Mesenchymal stem cell (in vitro differentiated cells and primary cell): Measurements from ENCODE around the gene P2RY1.

Experiments
- DNase-seq: peaks from one replicate; pipeline ENCODE4 v3.0.0-alpha.2; 2013
- H2AFZ ChIP-seq: one replicate; pipeline ENCODE4 v1.6.1; 2013; ENCODE audit warnings: low read depth, mild to moderate bottlenecking, control low read depth, inconsistent platforms, low read length, moderate library complexity
- H2AK5ac ChIP-seq: 2 replicates; pipeline ENCODE4 v1.6.1; 2013; ENCODE audit warnings: low read length, moderate library complexity, mild to moderate bottlenecking, inconsistent platforms; ENCODE audit not compliant: severe bottlenecking
- H2BK120ac ChIP-seq: one replicate; pipeline ENCODE4 v1.6.1; 2013; ENCODE audit warnings: low read depth, mild to moderate bottlenecking, inconsistent platforms, low read length, moderate library complexity
- H2BK12ac ChIP-seq, 2 experiments: one replicate each; pipeline ENCODE4 v1.6.1; 2013; ENCODE audit warnings: inconsistent platforms in 2 of 2, low read length in 2 of 2, mild to moderate bottlenecking in 2 of 2, moderate library complexity in 2 of 2, control low read depth in 1 of 2
- H2BK15ac ChIP-seq: one replicate; pipeline ENCODE4 v1.6.1; 2013; ENCODE audit warnings: mild to moderate bottlenecking, low read depth, inconsistent platforms; ENCODE audit not compliant: poor library complexity, severe bottlenecking
- H2BK5ac ChIP-seq: 2 replicates; pipeline ENCODE4 v1.6.1; 2013; ENCODE audit warnings: low read depth, mild to moderate bottlenecking, low read length, control low read depth, inconsistent platforms; ENCODE audit not compliant: poor library complexity, severe bottlenecking
- H3K14ac ChIP-seq, 2 experiments: one replicate each; pipeline ENCODE4 v1.6.1; 2013; ENCODE audit warnings: inconsistent platforms in 2 of 2, low read length in 2 of 2, control low read depth in 1 of 2, mild to moderate bottlenecking in 1 of 2, moderate library complexity in 1 of 2
- H3K18ac ChIP-seq, 2 experiments: one replicate each; pipeline ENCODE4 v1.6.1; 2013; ENCODE audit warnings: inconsistent platforms in 2 of 2, low read length in 2 of 2, control low read depth in 1 of 2, low read depth in 1 of 2, mild to moderate bottlenecking in 1 of 2
- H3K23ac ChIP-seq, 2 experiments: one replicate each; pipeline ENCODE4 v1.6.1; 2013; ENCODE audit warnings: inconsistent platforms in 2 of 2, low read length in 2 of 2, mild to moderate bottlenecking in 2 of 2, moderate library complexity in 2 of 2, control low read depth in 1 of 2
- H3K27ac ChIP-seq: 2 replicates; pipeline ENCODE4 v1.5.1; 2013; ENCODE audit warnings: mild to moderate bottlenecking, moderate library complexity, low read length, control low read depth, inconsistent platforms; ENCODE audit not compliant: poor library complexity, severe bottlenecking
- H3K27me3 ChIP-seq, 2 experiments: 2 replicates each; pipeline versions ENCODE4 v1.6.1 to v1.7.0; 2013; ENCODE audit warnings: low read length in 2 of 2, mild to moderate bottlenecking in 2 of 2, moderate library complexity in 2 of 2, control low read depth in 1 of 2, inconsistent platforms in 1 of 2; ENCODE audit not compliant: control insufficient read depth in 1 of 2, insufficient read depth in 1 of 2
- H3K36me3 ChIP-seq, 2 experiments: 2 replicates each; pipeline versions ENCODE4 v1.6.1 to v1.7.0; 2013; ENCODE audit warnings: low read length in 2 of 2, control low read depth in 1 of 2, inconsistent platforms in 1 of 2, low read depth in 1 of 2, mild to moderate bottlenecking in 1 of 2; ENCODE audit not compliant: insufficient read depth in 2 of 2, control insufficient read depth in 1 of 2
- H3K4ac ChIP-seq, 2 experiments: one replicate each; pipeline ENCODE4 v1.6.1; 2013; ENCODE audit warnings: inconsistent platforms in 2 of 2, low read length in 2 of 2, mild to moderate bottlenecking in 2 of 2, moderate library complexity in 2 of 2, control low read depth in 1 of 2, low read depth in 1 of 2
- H3K4me1 ChIP-seq: 2 replicates; pipeline ENCODE4 v1.6.1; 2013; ENCODE audit warnings: low read depth, low read length, control low read depth; ENCODE audit not compliant: control insufficient read depth, insufficient read depth
- H3K4me2 ChIP-seq: 2 replicates; pipeline ENCODE4 v1.6.1; 2013; ENCODE audit warnings: low read length, mild to moderate bottlenecking, inconsistent platforms; ENCODE audit not compliant: poor library complexity, severe bottlenecking
- H3K4me3 ChIP-seq, 2 experiments: 2 replicates each; pipeline versions ENCODE4 v1.5.1 to v1.7.0; 2013; ENCODE audit warnings: low read length in 2 of 2, mild to moderate bottlenecking in 2 of 2, control low read depth in 1 of 2, low read depth in 1 of 2; ENCODE audit not compliant: insufficient read depth in 1 of 2
- H3K79me1 ChIP-seq: replicated peaks from 2 replicates; pipeline ENCODE4 v1.6.1; 2013; ENCODE audit warnings: mild to moderate bottlenecking, control low read depth, low read length, inconsistent platforms; ENCODE audit not compliant: poor library complexity, severe bottlenecking
- H3K9ac ChIP-seq: 2 replicates; pipeline ENCODE4 v1.7.0; 2013; ENCODE audit warnings: mild to moderate bottlenecking, low read length, moderate library complexity
- H3K9me3 ChIP-seq: 2 replicates; pipeline ENCODE4 v1.7.0; 2013; ENCODE audit warnings: mild to moderate bottlenecking, low read length; ENCODE audit not compliant: control insufficient read depth
- H4K8ac ChIP-seq: one replicate; pipeline ENCODE4 v1.6.1; 2013; ENCODE audit warnings: inconsistent platforms, mild to moderate bottlenecking, low read length, moderate library complexity
- H4K91ac ChIP-seq: one replicate; pipeline ENCODE4 v1.6.1; 2013; ENCODE audit warnings: mild to moderate bottlenecking, low read length, inconsistent platforms
- WGBS: methylation state at CpG from one replicate; pipeline ENCODE4 v1.1.7; 2013; ENCODE audit warnings: mixed read lengths; 5-methylcytosine and 5-hydroxymethylcytosine counted together

Gene P2RY1

GRCh38 chr3:152818027-152818426, 16.9 kb upstream of the P2RY1 start:
- Histone ChIP-seq H2AK5ac (no peak overlapping the region), H3K27me3 (no peaks in the 10 kb centered on the region), H2AFZ (no peak overlapping the region), H3K23ac (no peak overlapping the region), H3K4me1 (no peaks in the 10 kb centered on the region), H2BK5ac (no peak overlapping the region), H3K36me3 (no peaks in the 10 kb centered on the region), H2BK12ac (no peak overlapping the region), H3K4me3 (no peak overlapping the region), H3K18ac (no peak overlapping the region), H3K9me3 (no peaks in the 10 kb centered on the region), H3K4me2 (no peak overlapping the region), H4K8ac (no peak overlapping the region), H3K79me1 (no peaks in the 10 kb centered on the region), H3K27ac (no peak overlapping the region), H3K9ac (no peak overlapping the region), H4K91ac (no peak overlapping the region), H2BK120ac (no peak overlapping the region), H2BK15ac (no peak overlapping the region), H3K4ac (no peak overlapping the region), H3K14ac (no peak overlapping the region)
- DNase-seq, result no peak
- WGBS, result 63% methylated on average over 3 of the region's 5 CpGs

GRCh38 chr3:152823173-152823572, 11.8 kb upstream of the P2RY1 start:
- Histone ChIP-seq H3K36me3 (no peaks in the 10 kb centered on the region), H3K4me3 (no peak overlapping the region), H2BK5ac (no peak overlapping the region), H2BK12ac (no peak overlapping the region), H2BK15ac (no peak overlapping the region), H3K4me2 (no peak overlapping the region), H3K23ac (no peak overlapping the region), H3K4me1 (no peaks in the 10 kb centered on the region), H3K27ac (no peak overlapping the region), H4K8ac (no peak overlapping the region), H3K18ac (no peak overlapping the region), H2AK5ac (no peak overlapping the region), H3K9me3 (no peaks in the 10 kb centered on the region), H3K9ac (no peak overlapping the region), H3K4ac (no peak overlapping the region), H3K79me1 (no peaks in the 10 kb centered on the region), H3K14ac (no peak overlapping the region), H2AFZ (no peak overlapping the region), H3K27me3 (no peaks in the 10 kb centered on the region), H4K91ac (no peak overlapping the region), H2BK120ac (no peak overlapping the region)
- 95% methylated on average over 2 of the region's 2 CpGs for WGBS
- DNase-seq, result no peak

GRCh38 chr3:152823781-152824180, 11.2 kb upstream of the P2RY1 start:
- Histone ChIP-seq H3K4me2 (no peak overlapping the region), H3K4me3 (no peak overlapping the region), H3K14ac (no peak overlapping the region), H3K79me1 (no peaks in the 10 kb centered on the region), H3K9ac (no peak overlapping the region), H2AFZ (no peak overlapping the region), H4K8ac (no peak overlapping the region), H3K4me1 (no peaks in the 10 kb centered on the region), H3K27me3 (no peaks in the 10 kb centered on the region), H4K91ac (no peak overlapping the region), H3K27ac (no peak overlapping the region), H3K9me3 (no peaks in the 10 kb centered on the region), H3K18ac (no peak overlapping the region), H2AK5ac (no peak overlapping the region), H2BK12ac (no peak overlapping the region), H2BK5ac (no peak overlapping the region), H3K4ac (no peak overlapping the region), H2BK15ac (no peak overlapping the region), H2BK120ac (no peak overlapping the region), H3K36me3 (no peaks in the 10 kb centered on the region), H3K23ac (no peak overlapping the region)
- 82% methylated on average over 1 of the region's 2 CpGs for WGBS
- no peak for DNase-seq

DNA sequence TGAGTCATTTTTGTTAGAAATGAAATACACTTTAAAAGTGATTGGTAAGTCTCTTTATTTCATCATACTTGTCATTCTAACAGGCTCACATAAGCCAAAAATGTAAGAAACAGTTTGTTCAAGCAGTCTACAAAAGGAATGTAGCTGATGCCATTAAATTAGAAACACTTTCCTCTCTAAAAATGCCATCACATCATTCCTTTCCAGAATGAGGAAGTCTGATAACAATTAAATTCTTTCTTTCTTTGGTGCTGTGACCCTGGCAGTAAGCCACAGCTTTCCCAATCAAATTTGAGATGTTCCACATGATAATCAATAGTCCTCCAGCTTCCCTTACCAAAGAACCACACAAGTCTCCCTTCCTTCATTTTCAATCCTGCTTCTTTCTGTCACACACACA, 9.4 kb upstream of the P2RY1 start:
- no peaks in the 10 kb centered on the region for H3K27me3 ChIP-seq
- H3K14ac ChIP-seq, result no peak overlapping the region
- no peak overlapping the region for H2AFZ ChIP-seq
- H3K79me1 ChIP-seq, result no peaks in the 10 kb centered on the region
- no peak overlapping the region for H3K9ac ChIP-seq
- DNase-seq, result no peak
- no peak overlapping the region for H2BK120ac ChIP-seq
- no peak overlapping the region for H2BK5ac ChIP-seq
- no peak overlapping the region for H4K8ac ChIP-seq
- H3K18ac ChIP-seq, result no peak overlapping the region
- H3K36me3 ChIP-seq, result no peaks in the 10 kb centered on the region
- H3K4me1 ChIP-seq, result no peaks in the 10 kb centered on the region
- no peak overlapping the region for H3K4me3 ChIP-seq
- no peaks in the 10 kb centered on the region for H3K9me3 ChIP-seq
- H3K4me2 ChIP-seq, result no peak overlapping the region
- H2BK12ac ChIP-seq, result no peak overlapping the region
- no peak overlapping the region for H3K27ac ChIP-seq
- H3K23ac ChIP-seq, result no peak overlapping the region
- H3K4ac ChIP-seq, result no peak overlapping the region
- H4K91ac ChIP-seq, result no peak overlapping the region
- no peak overlapping the region for H2AK5ac ChIP-seq
- H2BK15ac ChIP-seq, result no peak overlapping the region
